Hematopoietic multipotent progenitor cell treated with erythropoietin and hydrocortisone succinate and interleukin-3 and kit ligand, for 6 days (in vitro differentiated cells): ENCODE measurements around the gene PDP2.

Source experiments
- DNase-seq: peaks from one replicate; pipeline ENCODE4 v3.0.0-alpha.2; 2015

Gene PDP2

DNA sequence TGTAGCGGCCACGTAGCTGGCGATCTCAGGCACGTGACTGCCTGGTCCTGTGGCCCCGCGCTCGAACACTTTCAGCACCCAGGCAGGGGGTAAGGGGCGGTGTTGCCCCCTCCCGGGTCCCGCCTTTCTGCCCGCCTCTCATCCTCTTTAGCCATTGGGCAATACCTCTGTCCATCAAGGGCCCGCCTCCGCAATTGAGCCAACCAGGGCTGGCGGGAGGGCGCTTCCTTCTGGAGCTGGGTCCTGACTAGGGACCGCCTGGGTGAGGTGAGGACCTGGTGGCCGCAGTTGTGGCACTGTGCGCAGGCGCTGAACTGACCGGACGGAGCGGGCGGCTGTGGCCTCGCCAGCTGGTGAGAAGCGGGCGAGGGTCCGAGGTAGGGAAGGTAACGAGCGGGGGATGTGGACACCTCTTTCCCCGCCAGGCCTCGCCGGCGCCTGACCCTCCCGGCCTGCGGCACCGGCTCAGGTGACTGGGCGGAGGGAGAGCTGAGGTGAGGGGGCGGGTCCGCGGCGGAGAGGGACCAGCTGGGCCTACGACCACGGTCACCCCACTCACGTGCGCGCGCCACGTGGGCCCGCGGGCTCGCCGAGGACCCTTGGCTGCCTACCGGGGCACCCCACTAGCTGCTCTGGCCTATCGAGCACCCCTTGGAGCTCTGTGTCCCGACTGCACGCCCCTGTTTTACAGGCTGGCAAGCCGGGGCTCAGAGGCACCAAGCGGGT, at the start of gene PDP2:
PDP2 (plus strand) TSS at position 228 of the 726 bp plus-strand sequence. CDS start 3,770 bp downstream, outside the sequence.
- peak; percentile 96 for DNase-seq

DNA sequence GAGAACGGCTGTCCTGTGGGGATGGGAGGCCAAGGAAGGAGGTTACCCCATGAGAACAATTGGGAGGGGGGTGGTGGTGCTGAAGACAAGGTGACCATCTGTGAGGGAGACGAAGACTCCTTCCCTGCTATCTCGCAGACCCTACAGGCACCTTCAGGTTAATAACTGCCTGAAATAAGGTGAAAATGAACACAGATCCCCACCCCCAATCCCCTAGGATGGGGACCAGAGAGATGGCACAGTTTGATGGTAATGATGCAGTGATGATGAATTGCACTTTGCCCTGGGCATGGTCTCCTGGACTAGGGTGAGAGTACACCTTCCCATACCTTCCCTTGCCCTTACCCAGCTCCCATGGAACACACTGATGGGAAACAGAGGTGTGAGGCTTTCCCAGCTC, 48.1 kb upstream of the PDP2 start:
- no peak for DNase-seq

DNA sequence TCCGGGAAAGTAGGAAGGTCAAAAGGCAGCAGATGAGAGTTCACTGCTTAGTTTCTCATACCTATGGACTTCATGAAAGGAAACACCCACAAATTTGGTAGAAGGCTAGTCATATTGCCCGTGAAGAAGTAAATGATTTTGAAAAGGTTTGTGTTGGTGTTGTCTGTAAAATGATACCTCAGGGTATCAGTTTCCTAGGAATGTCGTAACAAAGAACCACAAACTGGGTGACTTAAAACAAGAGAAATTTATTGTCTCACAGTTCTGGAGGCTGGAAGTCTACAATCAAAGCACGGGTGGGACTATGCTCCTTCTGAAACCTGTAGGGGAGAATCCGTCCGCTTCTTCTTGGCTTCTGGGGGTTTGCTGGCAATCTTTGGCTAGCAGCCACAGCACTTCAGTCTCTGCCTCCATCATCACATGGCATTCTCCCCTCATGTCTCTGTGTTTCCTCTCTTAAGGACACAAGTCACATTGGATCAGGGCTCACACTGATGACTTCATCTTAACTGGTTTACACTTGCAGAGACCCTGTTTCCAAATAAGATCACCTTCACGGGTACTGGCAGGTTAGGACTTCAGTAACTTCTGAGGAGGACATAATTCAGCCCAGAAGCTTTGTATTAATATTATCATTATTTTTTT, 47.5 kb upstream of the PDP2 start:
- DNase-seq: no peak

- no peak for DNase-seq
These were observed 45.6 kb upstream of the PDP2 start for GRCh38 chr16:66834746-66835145.

DNA sequence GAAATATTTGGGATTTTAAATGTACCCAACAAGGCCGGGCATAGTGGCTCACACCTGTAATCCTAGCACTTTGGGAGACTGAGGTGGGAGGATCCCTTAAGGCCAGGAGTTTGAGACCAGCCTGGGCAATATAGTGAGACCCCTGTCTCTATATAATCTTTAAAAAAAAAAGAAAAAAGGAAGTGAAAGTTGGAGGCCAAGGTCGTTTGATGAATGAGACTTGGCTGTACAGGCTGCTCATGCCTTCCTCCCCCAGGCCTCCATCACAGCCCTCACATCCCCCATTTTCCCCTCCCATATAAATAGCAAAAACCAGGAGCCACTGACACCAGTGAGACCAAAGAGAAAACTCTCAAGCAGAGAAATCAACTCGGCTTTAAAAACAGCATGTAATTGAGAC, 39.4 kb upstream of the PDP2 start:
- DNase-seq: no peak

DNA sequence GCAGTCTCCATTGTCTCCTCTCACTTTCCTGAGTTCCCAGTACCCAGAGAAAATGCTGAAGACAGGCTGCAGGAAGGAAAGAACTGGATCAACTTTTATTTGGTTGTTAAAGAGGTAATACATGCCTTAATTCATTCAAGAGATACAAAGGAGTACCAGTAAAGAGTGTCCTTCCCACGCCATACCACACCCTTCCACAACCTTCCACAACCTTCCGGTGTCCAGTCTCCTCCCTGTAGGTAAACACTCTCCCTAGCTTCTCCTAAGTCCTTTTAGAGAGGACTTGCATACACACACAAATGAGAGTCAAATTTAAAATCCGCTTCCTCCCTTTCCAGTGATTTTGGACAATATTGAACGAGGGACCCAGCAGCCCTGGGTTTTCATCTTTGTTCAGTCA, 38.9 kb upstream of the PDP2 start:
- no peak for DNase-seq

GRCh38 chr16:66842765-66843164, 37.5 kb upstream of the PDP2 start:
- DNase-seq: peak; percentile 48

GRCh38 chr16:66843191-66843590, 37.1 kb upstream of the PDP2 start:
- DNase-seq: no peak

- no peak for DNase-seq
These were observed 36.3 kb upstream of the PDP2 start for GRCh38 chr16:66844009-66844341.

DNA sequence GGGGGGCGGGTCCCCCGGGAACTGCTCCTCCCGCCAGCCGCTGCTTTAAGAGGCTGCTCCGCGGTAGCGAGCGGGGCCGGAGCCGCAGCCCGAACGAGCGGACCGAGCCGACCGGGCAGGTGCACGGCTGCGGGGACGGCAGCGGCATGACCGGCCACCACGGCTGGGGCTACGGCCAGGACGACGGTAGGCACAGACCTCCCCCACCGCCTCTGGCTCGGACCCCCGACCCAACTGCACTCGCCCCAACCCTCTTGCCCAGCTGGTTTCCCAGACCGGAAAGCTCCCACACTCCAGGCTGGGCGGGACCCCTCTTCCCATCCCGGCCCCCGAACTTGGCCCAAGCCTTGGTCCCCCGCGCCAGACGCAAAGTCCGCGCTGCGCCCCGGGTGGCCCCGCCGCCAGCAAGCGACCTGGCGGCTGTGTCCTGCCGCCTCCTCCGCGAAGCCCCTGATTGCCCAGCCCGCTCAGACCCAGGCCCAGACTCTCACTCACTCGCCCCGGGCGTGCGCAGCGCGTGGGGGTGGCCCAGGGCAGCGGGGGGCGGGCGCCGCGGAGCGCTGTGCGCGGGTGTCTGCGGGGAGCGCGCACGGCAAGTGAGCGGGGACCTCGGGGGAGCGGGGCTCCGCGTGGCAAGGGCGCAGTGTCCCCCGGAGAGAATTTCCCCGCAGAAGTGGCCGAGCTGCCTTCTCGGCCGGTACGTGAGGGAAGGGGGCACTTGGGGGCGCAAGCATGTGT, 35.8 kb upstream of the PDP2 start, which contains the start of gene CA7:
CA7 (plus strand) TSS at position 73 of the 738 bp plus-strand sequence; CDS start at position 147, 74 bp downstream.
- DNase-seq: no peak

DNA sequence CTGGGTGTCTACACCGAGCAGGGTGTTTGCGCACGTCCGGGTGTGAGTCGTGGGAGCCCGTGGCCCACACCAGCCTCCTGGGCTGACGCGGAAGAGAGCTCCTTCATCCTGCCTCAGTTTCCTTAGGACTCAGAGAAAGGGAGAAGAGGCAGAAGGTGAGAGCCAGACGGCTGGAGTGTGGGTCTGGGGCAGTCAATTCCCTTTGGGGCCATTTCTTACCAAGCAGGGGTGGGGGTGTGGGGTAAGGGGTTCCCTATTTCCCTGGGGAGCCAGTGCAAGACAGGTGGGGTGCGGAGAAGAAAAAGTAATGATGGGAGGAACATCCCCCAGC, 35.3 kb upstream of the PDP2 start:
- DNase-seq: no peak

GRCh38 chr16:66845791-66846221, 34.5 kb upstream of the PDP2 start:
- DNase-seq: no peak

DNA sequence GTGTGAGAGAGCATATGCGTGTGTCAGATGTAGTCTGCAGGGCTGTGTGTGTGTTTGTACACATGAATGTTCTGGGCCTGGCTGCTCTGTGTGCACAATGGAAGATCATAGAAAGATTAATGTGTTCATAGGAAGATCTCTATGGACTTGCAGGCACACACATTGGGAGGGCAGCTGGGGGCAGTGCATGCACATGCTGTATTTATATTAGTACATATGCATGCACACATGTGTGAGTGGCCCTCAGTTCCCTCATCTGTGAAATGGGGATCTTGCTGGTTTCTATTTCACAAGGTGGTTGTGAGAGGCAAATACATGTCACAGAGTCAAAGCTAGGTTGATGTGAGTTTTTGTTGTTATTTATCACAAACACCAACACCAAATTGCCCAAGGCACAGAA, 34.0 kb upstream of the PDP2 start:
- DNase-seq: no peak

- DNase-seq: no peak
These were observed 33.5 kb upstream of the PDP2 start for GRCh38 chr16:66846831-66847230.

DNA sequence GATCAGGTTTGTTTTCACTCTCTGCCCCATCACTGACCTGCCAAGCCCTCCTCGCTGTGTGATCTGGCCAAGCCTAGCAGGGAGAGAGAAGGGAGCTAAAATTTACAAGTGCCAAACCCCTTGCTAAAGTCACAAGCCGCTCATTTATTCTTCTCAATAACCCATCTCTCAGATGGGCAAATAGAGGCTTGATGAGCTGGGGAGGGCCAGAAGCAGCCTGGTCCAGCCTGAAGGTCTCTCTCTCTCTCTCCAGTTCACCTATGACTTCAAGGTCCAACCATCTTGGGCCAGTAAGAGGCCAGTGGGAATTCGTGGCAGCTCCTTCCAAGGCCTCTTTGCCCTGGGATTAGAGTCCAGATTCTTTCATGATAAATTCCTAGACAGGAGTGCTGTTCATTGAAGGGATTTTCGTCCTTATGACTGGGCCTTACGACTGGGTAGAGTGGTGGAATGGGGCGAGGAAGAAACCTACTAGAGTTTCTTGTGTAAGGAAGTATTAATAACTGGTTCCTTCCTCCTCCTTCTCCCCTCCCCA, 32.7 kb upstream of the PDP2 start:
- DNase-seq: no peak

GRCh38 chr16:66848172-66848571, 32.1 kb upstream of the PDP2 start:
- DNase-seq: no peak

DNA sequence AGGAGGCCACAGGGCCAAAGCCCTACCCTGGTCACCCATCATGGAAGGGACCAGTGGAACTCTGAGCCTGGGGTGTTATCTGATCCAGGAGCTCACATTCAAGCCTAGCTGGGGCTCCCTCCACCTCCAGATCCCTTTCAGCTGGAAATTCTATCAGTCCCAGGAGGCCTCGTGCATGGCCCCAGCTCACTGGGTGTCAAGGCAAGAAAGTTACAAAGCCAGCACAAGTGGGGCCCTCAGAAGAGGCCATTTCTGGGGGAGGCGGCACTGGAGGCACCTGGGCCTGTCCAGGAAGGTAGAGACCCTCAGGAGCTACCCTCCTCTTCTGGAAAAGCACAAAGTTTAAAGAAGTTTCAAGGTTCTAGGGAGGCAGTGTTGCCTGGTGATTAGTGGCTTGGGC, 31.3 kb upstream of the PDP2 start:
- DNase-seq: no peak

- no peak for DNase-seq
These were observed 30.8 kb upstream of the PDP2 start for GRCh38 chr16:66849549-66849948.

DNA sequence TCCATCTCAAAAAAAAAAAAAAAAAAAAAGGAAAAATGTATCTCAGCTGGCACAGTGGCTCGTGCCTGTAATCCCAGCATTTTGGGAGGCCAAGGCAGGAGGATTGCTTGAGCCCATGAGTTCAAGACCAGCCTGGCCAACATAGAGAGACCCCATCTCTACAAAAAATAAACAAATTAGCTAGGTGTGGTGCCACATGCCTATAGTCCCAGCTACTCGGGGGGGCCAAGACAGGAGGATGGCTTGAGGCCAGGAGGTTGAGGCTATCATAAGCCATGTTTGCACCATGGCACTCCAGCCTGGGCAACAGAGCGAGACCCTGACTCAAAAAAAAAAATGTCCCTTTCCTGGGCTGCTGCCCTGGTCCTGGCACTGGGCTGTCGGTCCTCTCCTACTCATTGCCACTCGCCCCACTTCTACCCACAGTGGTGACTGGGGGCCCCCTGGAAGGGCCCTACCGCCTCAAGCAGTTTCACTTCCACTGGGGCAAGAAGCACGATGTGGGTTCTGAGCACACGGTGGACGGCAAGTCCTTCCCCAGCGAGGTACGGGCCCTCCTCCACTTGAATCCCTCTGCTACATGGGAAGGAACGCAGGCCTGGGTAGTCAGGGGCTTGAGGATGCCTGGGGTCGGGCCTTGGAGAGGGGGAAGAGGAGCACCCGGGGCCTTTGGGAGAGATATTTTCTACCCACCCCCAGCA, 30.1 kb upstream of the PDP2 start:
- DNase-seq: no peak

GRCh38 chr16:66851166-66851964, 28.9 kb upstream of the PDP2 start:
- DNase-seq: no peak

- DNase-seq: peak; percentile 36
These were observed 26.8 kb upstream of the PDP2 start for GRCh38 chr16:66853261-66854139.
